GM12875 (cell line): Measurements from ENCODE around the gene ZNF329.

Source experiments
- H3K4me3 ChIP-seq: one replicate; pipeline ENCODE4 v1.5.1; 2011; ENCODE audit warnings: low read depth, low read length, control low read depth
- CTCF ChIP-seq: IDR thresholded peaks from 2 replicates; pipeline ENCODE4 v1.5.1; 2011; ENCODE audit warnings: low read depth, mild to moderate bottlenecking, control low read depth, inconsistent platforms, low read length, moderate library complexity, borderline replicate concordance; ENCODE audit not compliant: insufficient read depth

The ZNF329 gene

DNA sequence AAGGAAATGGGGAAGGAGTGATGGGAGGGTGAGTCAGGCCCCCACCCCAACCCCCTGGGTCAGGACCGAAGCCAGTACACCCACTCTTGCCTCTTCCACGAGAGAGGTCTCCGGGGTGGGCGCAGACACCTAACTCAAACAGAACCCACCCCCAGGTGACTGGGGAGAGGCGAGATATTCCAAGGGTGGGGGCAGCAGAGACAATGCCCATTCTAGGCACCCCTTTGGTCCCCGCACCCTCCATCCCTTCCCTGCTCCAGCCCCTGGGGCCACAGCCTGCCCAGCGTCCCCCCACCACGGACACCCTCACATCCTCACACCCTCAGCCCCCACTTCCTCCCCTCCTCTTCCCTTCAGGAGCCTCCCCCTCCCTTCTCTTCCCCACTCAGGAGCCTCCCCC is 53.2 kb downstream of the ZNF329 start:
- TF ChIP-seq CTCF = no peak

GRCh38 chr19:58096884-58097283 is 53.7 kb downstream of the ZNF329 start:
- H3K4me3 ChIP-seq = no peak overlapping the region
- no peak for TF ChIP-seq CTCF

More for the DNA sequence above, 53.2 kb downstream of the ZNF329 start:
- H3K4me3 ChIP-seq = no peak overlapping the region

GRCh38 chr19:58095328-58095727 is 55.3 kb downstream of the ZNF329 start:
- no peak for TF ChIP-seq CTCF

GRCh38 chr19:58093071-58093470 is 57.5 kb downstream of the ZNF329 start:
- no peak overlapping the region for H3K4me3 ChIP-seq
- no peak for TF ChIP-seq CTCF

More at GRCh38 chr19:58095328-58095727, 55.3 kb downstream of the ZNF329 start:
- H3K4me3 ChIP-seq = no peak overlapping the region

- no peak for TF ChIP-seq CTCF
- H3K4me3 ChIP-seq = no peak overlapping the region
Measured at GRCh38 chr19:58091251-58091995, 59.2 kb downstream of the ZNF329 start.

DNA sequence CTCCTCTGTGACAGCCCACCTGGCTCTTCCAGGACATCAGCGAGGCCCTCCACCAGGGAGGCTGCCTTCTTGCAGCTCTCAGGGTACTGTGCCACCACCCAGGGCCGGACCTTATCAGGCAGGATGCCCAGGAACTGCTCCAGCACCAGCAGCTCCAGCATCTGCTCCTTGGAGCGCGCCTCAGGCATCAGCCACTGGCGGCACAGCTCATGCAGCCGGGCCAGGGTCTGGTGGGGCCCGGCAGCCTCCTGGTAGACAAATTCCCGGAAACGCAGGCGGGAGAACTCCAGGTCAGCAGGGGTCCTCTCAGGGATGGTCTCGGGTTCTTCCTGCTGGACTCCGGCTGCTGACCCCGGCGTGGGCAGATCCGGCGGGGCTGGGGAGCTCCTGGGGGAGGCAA is 60.7 kb downstream of the ZNF329 start:
- no peak overlapping the region for H3K4me3 ChIP-seq
- TF ChIP-seq CTCF = no peak

DNA sequence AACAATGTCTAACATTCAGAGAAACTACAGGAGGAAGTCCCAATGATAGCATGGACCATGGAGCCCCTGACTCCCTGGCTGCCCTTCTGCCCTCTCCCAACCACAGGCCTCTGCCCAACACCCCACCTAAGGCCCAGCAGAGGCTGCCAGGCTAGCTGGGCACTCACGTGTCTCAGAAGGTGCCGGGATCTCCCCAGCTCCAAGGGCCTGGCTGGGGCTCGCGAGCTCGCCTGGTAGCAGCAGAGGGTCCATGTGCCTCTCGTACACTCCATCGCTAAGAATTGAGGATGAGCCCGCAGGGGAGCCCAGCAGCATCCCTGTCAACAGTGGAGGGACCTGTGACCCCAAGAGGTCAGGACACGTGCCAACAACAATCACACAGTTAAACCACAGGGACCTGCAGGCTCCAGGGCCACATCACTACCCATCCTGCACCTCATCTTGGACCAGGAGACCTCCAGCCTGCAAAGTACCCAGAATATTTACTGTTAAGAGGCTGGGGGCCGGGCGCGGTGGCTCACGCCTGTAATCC is 62.0 kb downstream of the ZNF329 start:
- TF ChIP-seq CTCF = no peak
- H3K4me3 ChIP-seq = no peak overlapping the region
